ENCODE data around the gene TMEM259. TPM values are rescaled to one million over a fixed set of nuclear protein-coding genes. Genes with fewer than 3 reads are reported as not detected.

Gene TMEM259
- total and polyA plus RNA-seq, 9 of the 15 experiments (the other 6 are each of a cell fraction or from before 2014, with no cell fraction given) = 0.52 to 231 (median 63.6) TPM

- peak; percentile 55 for FAIRE-seq
- peak; percentile 54 to 74 (median 68) for DNase-seq (ENCODE audit: extremely low read depth in 1 of 4, low spot score in 3 of 4)
- intact Hi-C loops (cut with micrococcal nuclease) (no loop called here), in situ Hi-C loops (cut with MboI) (no loop called here)
- peak overlapping the region; percentile 11; the same call in 1 of the 2 replicates for H3K4me2 ChIP-seq (ENCODE audit: insufficient read depth, low read length)
- peaks cover 0 to 28% of the 10 kb centered on the region in 2 experiments; a peak in 2 of 5 replicates for H3K4me1 ChIP-seq (replicated peaks in 1 of 2; ENCODE audit: control insufficient read depth in 2 of 2, insufficient read depth in 2 of 2, low read length in 2 of 2)
- 90% methylated on average over 13 of the region's 14 CpGs for WGBS (ENCODE audit: insufficient coverage, low coverage, missing lambda C conversion rate)
- no peaks in the 10 kb centered on the region for H3K27me3 ChIP-seq (ENCODE audit: control insufficient read depth in 2 of 2, insufficient read depth in 2 of 2, low read length in 2 of 2)
- H3K4me3 ChIP-seq = no peak overlapping the region
- H3K79me2 ChIP-seq (ENCODE audit: control insufficient read depth, insufficient read depth, low read length) = peaks cover 3% of the 10 kb centered on the region; the same call in 1 of the 3 replicates
- ChIA-PET POLR2A (interaction anchor here (0.9 to 1.1 kb wide), 3 partner anchors 9 to 27 kb away, joined by 3 to 5 read pairs (median 4); no protein-coding TSS in a partner anchor), CTCF (ENCODE audit: low intra/inter-chr PET ratio) (no interaction called here)
- peaks cover 25% of the 10 kb centered on the region for H3K9me3 ChIP-seq (replicated peaks; ENCODE audit: control insufficient read depth, insufficient read depth, low read depth, low read length)
- peaks cover 73% of the 10 kb centered on the region for H3K36me3 ChIP-seq (ENCODE audit: control insufficient read depth, insufficient read depth, low read length)
- peak; percentile 84 for ATAC-seq
- BruUV-seq (replicated peaks) = no TSS peak
- H4K20me1 ChIP-seq (replicated peaks; ENCODE audit: control insufficient read depth, insufficient read depth, low read length) = no peaks in the 10 kb centered on the region
- no peaks in the 10 kb centered on the region for H3K9me1 ChIP-seq (ENCODE audit: control insufficient read depth, insufficient read depth, low read length)
- no peak overlapping the region for H3K9ac ChIP-seq (ENCODE audit: insufficient read depth in 1 of 2, low read depth in 2 of 2, low read length in 2 of 2)
- H3K27ac ChIP-seq (ENCODE audit: extremely low read depth, low read depth, low read length) = no peak overlapping the region
- H2AFZ ChIP-seq (ENCODE audit: low read depth, low read length) = no peak overlapping the region
- TF ChIP-seq THRAP3 (IDR thresholded peaks at IDR 0.05; ENCODE audit: borderline replicate concordance) = no peak
- no peak for TF ChIP-seq RBM14 (IDR thresholded peaks at IDR 0.05; ENCODE audit: borderline replicate concordance, insufficient read depth, low read depth, low read length)
- no peak for TF ChIP-seq HES1 (IDR thresholded peaks at IDR 0.05; ENCODE audit: low read depth)
- TF ChIP-seq LARP7 (IDR thresholded peaks at IDR 0.05) = no peak
- TF ChIP-seq SREBF2 (CRISPR knock-in tag; IDR thresholded peaks at IDR 0.05) = no peak
- TF ChIP-seq ZNF583 (CRISPR knock-in tag; IDR thresholded peaks at IDR 0.05) = no peak
- TF ChIP-seq ZNF830 (CRISPR knock-in tag; IDR thresholded peaks at IDR 0.05) = no peak
- TF ChIP-seq CHAMP1 (IDR thresholded peaks at IDR 0.05) = peak; percentile 43; the same call in 1 of the 2 replicates
- TF ChIP-seq IRF1 (CRISPR knock-in tag; IDR thresholded peaks at IDR 0.05; ENCODE audit: borderline replicate concordance) = no peak
- no peak for TF ChIP-seq ZNF436 (CRISPR knock-in tag; IDR thresholded peaks at IDR 0.05)
- no peak for TF ChIP-seq ZNF76 (CRISPR knock-in tag; IDR thresholded peaks at IDR 0.05; ENCODE audit: borderline replicate concordance)
- no peak for TF ChIP-seq CREB5 (CRISPR knock-in tag; IDR thresholded peaks at IDR 0.05)
- TF ChIP-seq ZNF133 (CRISPR knock-in tag; IDR thresholded peaks at IDR 0.05) = no peak
- TF ChIP-seq ZNF41 (CRISPR knock-in tag; conservative IDR thresholded peaks at IDR 0.05) = no peak
- peak; percentile 9 for TF ChIP-seq DACH1 (IDR thresholded peaks at IDR 0.05; ENCODE audit: partially characterized antibody)
- no peak for TF ChIP-seq SMAD2 (IDR thresholded peaks at IDR 0.05; ENCODE audit: low read depth, low read length)
- no peak for TF ChIP-seq MXI1 (IDR thresholded peaks at IDR 0.05; ENCODE audit: low read depth, low read length)
- no peak for TF ChIP-seq KLF6 (CRISPR knock-in tag; IDR thresholded peaks at IDR 0.05; ENCODE audit: borderline replicate concordance)
- no peak for TF ChIP-seq TOE1 (IDR thresholded peaks at IDR 0.05; ENCODE audit: borderline replicate concordance)
- no peak for TF ChIP-seq TOE1 (CRISPR knock-in tag; IDR thresholded peaks at IDR 0.05; ENCODE audit: borderline replicate concordance, low read depth)
Observed at GRCh38 chr19:970695-971094, 50.2 kb downstream of the TMEM259 start.
